GM12878 (cell line): ENCODE results near the gene ICE2. TPM values are rescaled to one million over a fixed set of nuclear protein-coding genes. Genes with fewer than 3 reads are reported as not detected.
"Not testable (repeated sequence)": the region's sequence is repeated elsewhere in the genome, so short reads cannot be mapped to it uniquely, and the experiment has no call there.

Source experiments
- ATAC-seq: fragments of 200-7000 bp; cut with Tn5 transposase; 3 replicates; pipeline ENCODE4 v1.9.1; 2020; ENCODE audit warnings: mild to moderate bottlenecking, moderate library complexity
- BruUV-seq: library from RNA; stranded (reverse); fragments of 400-500 nt; replicated peaks from 2 replicates; lab custom pipeline; 2021; lab: Mats Ljungman, UMichigan
- CTCF ChIA-PET: fragments of 300-600 bp; sonication (Branson Sonifier 250); formaldehyde crosslinking; extraction: SDS; loops from one replicate; lab custom pipeline; 2021; ENCODE audit warnings: inconsistent platforms; lab: Yijun Ruan, JAX
- POLR2A ChIA-PET: fragments of 350-600 bp; formaldehyde crosslinking; extraction: SDS; loops from one replicate; lab custom pipeline; 2021; ENCODE audit warnings: inconsistent platforms; lab: Charles Lee
- RAD21 ChIA-PET: fragments of 300-600 bp; sonication (Branson Sonifier 250); formaldehyde crosslinking; loops from one replicate; lab custom pipeline; 2023; ENCODE audit warnings: antibody characterized with exemption; ENCODE audit not compliant: unreplicated experiment; lab: Charles Lee
- SMC1A ChIA-PET: fragments of 300-600 bp; sonication (Branson Sonifier 250); formaldehyde crosslinking; loops from one replicate; lab custom pipeline; 2023; ENCODE audit not compliant: unreplicated experiment, uncharacterized antibody; lab: Charles Lee
- DNase-seq: peaks from one replicate; pipeline ENCODE4 v3.0.0-alpha.2; 2011; ENCODE audit warnings: low read depth, low spot score
- FAIRE-seq: peaks from 3 replicates; lab custom pipeline; 2011; peaks lifted over from hg19 to GRCh38; lab: Jason Lieb, UNC
- H2AFZ ChIP-seq: 2 replicates; pipeline ENCODE4 v1.6.0; 2011; ENCODE audit warnings: low read depth, low read length, control low read depth; ENCODE audit not compliant: control insufficient read depth
- H3K27ac ChIP-seq: 2 replicates; pipeline ENCODE4 v1.5.1; 2011; ENCODE audit warnings: control low read depth; ENCODE audit not compliant: control insufficient read depth, insufficient read depth
- H3K27me3 ChIP-seq, 2 experiments: replicated peaks in 1 of 2; 2 replicates each; pipeline versions ENCODE4 v1.6.0 to v1.6.1; 2011; ENCODE audit warnings: low read length in 1 of 2; ENCODE audit not compliant: control insufficient read depth in 2 of 2, insufficient read depth in 2 of 2
- H3K36me3 ChIP-seq, 2 experiments: 2 replicates each; pipeline ENCODE4 v1.5.1; 2011; ENCODE audit warnings: low read length in 1 of 2; ENCODE audit not compliant: control insufficient read depth in 2 of 2, insufficient read depth in 2 of 2
- H3K4me1 ChIP-seq: 2 replicates; pipeline ENCODE4 v1.6.1; 2011; ENCODE audit warnings: mild to moderate bottlenecking, low read length, moderate library complexity, mixed read lengths; ENCODE audit not compliant: control insufficient read depth, insufficient read depth
- H3K4me2 ChIP-seq: 2 replicates; pipeline ENCODE4 v1.6.0; 2011; ENCODE audit warnings: control low read depth; ENCODE audit not compliant: control insufficient read depth, insufficient read depth
- H3K4me3 ChIP-seq: fragments of 200-600 bp; sonication (generic); 2 replicates; pipeline ENCODE4 v1.5.1; 2016
- H3K79me2 ChIP-seq: 2 replicates; pipeline ENCODE4 v1.6.0; 2011; ENCODE audit warnings: low read length; ENCODE audit not compliant: control insufficient read depth, insufficient read depth
- H3K9ac ChIP-seq: 2 replicates; pipeline ENCODE4 v1.8.0; 2011; ENCODE audit warnings: low read length, control low read depth, mixed read lengths; ENCODE audit not compliant: control insufficient read depth, insufficient read depth
- H3K9me3 ChIP-seq: replicated peaks from 3 replicates; pipeline ENCODE4 v1.5.1; 2011; ENCODE audit warnings: mild to moderate bottlenecking, low read length; ENCODE audit not compliant: control insufficient read depth, insufficient read depth
- H4K20me1 ChIP-seq: 2 replicates; pipeline ENCODE4 v1.6.0; 2011; ENCODE audit not compliant: control insufficient read depth, insufficient read depth
- ASH2L ChIP-seq: fragments of 300-600, 200-600 bp; sonication (generic); IDR thresholded peaks from 2 replicates; pipeline ENCODE4 v1.6.1; 2017; ENCODE audit warnings: low read depth, mild to moderate bottlenecking, borderline replicate concordance
- CREB1 ChIP-seq: IDR thresholded peaks from 2 replicates; pipeline ENCODE4 v1.6.1; 2012; ENCODE audit warnings: low read depth, mild to moderate bottlenecking, inconsistent platforms
- WGBS: methylation state at CpG from one replicate; pipeline ENCODE4 v1.1.6; 2016; ENCODE audit warnings: low lambda C conversion rate; ENCODE audit not compliant: insufficient replicate concordance, insufficient coverage; ENCODE audit errors: missing lambda C conversion rate; 5-methylcytosine and 5-hydroxymethylcytosine counted together
- in situ Hi-C: fragments of 300-500 bp; cut with MboI; formaldehyde crosslinking; loops from 9 replicates; pipeline ENCODE4 v1.14.3; 2018; ENCODE audit warnings: mixed read lengths
- intact Hi-C: fragments of 100-400 bp; cut with micrococcal nuclease; formaldehyde crosslinking; loops from one replicate; pipeline ENCODE4 v1.14.2; 2022; ENCODE audit not compliant: unreplicated experiment
- polyA plus RNA-seq, 11 experiments: library from polyadenylated mRNA; depleted of rRNA in 4 of 11; unstranded in 6 of 11; stranded (reverse) in 5 of 11; fragments of >200 nt; fragmentation: Nextera tagmentation in 4 of 11; fragmentation: Illumina TruSeq in 1 of 11; extraction: Ambion mirVana in 4 of 11; extraction: Trizol in 1 of 11; gene quantifications; 1 replicate in 1 of 11; 2 replicates in 10 of 11; pipeline versions ENCODE4 v1.2.1 to v1.2.3, GENCODE V29; 2011 to 2016; ENCODE audit warnings: inconsistent platforms in 2 of 11, missing spikeins in 2 of 11, low read depth in 1 of 11
- total RNA-seq, 4 experiments: library from RNA; depleted of rRNA in 3 of 4; stranded (reverse); fragments of >200 nt in 3 of 4; fragmentation: Illumina TruSeq in 1 of 4; extraction: Trizol in 1 of 4; gene quantifications; 2 replicates each; pipeline versions ENCODE4 v1.2.1 to v1.2.3, GENCODE V29; 2013 to 2021

The ICE2 gene
- total and polyA plus RNA-seq, 10 of the 15 experiments (the other 5 are each of a cell fraction or from before 2014, with no cell fraction given): 14.2 to 62.0 (median 44.9) TPM

GRCh38 chr15:60411774-60412425, 67.0 kb downstream of the ICE2 start:
- H3K4me3 ChIP-seq: no peak overlapping the region
- H3K36me3 ChIP-seq: no peaks in the 10 kb centered on the region
- ChIA-PET POLR2A (no interaction called here), CTCF (interaction anchor here (0.7 kb wide), 1 partner anchor 10 kb away, joined by 3 read pairs; no protein-coding TSS in a partner anchor), RAD21 (no interaction called here), SMC1A (no interaction called here)
- H2AFZ ChIP-seq: no peak overlapping the region
- 72% methylated on average over 9 of the region's 9 CpGs for WGBS
- ATAC-seq (peak; percentile 22; the same call in 2 of the 3 replicates), FAIRE-seq (no peak), DNase-seq (no peak)
- no peaks in the 10 kb centered on the region for H3K27me3 ChIP-seq
- in situ Hi-C loops (no loop called here), intact Hi-C loops (no loop called here)
- no peak overlapping the region for H3K4me2 ChIP-seq
- H3K4me1 ChIP-seq: no peaks in the 10 kb centered on the region
- no peak overlapping the region for H3K27ac ChIP-seq
- no peak overlapping the region for H3K9ac ChIP-seq
- H3K9me3 ChIP-seq: no peaks in the 10 kb centered on the region
- BruUV-seq: no TSS peak
- no peaks in the 10 kb centered on the region for H4K20me1 ChIP-seq
- no peaks in the 10 kb centered on the region for H3K79me2 ChIP-seq
- TF ChIP-seq CREB1 (no peak), ASH2L (no peak)

- ChIA-PET POLR2A (interaction anchor here (0.6 kb wide), 2 partner anchors 13 to 1822 kb away, joined by 3 read pairs; partner anchors contain the start of gene ANXA2), CTCF (interaction anchor here (0.7 to 2.1 kb wide), 3 partner anchors 12 to 1159 kb away, joined by 3 to 5 read pairs (median 4); partner anchors contain the start of gene ANXA2), RAD21 (interaction anchor here (0.6 kb wide), 1 partner anchor 494 kb away, joined by 3 read pairs; no protein-coding TSS in a partner anchor)
- DNase-seq, H4K20me1 ChIP-seq, H3K4me1 ChIP-seq, H3K4me2 ChIP-seq, H3K9me3 ChIP-seq, H2AFZ ChIP-seq, H3K36me3 ChIP-seq, H3K4me3 ChIP-seq, H3K27ac ChIP-seq, H3K79me2 ChIP-seq, BruUV-seq, H3K9ac ChIP-seq, in situ Hi-C loops, intact Hi-C loops, H3K27me3 ChIP-seq, FAIRE-seq, SMC1A ChIA-PET: not testable (repeated sequence)
- WGBS: 23% methylated on average over 9 of the region's 9 CpGs
- peak; percentile 50; the same call in 2 of the 3 replicates for ATAC-seq
These were observed 68.6 kb downstream of the ICE2 start for GRCh38 chr15:60410350-60410749.
